H9 (cell line): Measurements from ENCODE around the gene PRR12. TPM values are rescaled to one million over a fixed set of nuclear protein-coding genes. Genes with fewer than 3 reads are reported as not detected.

ENCODE experiments used
- DNase-seq: peaks from one replicate; pipeline ENCODE4 v3.0.0-alpha.2; 2017
- H2AFZ ChIP-seq: one replicate; pipeline ENCODE4 v1.6.1; 2013; ENCODE audit warnings: mild to moderate bottlenecking, low read length, control low read depth, moderate library complexity
- H2AK5ac ChIP-seq: 2 replicates; pipeline ENCODE4 v1.6.1; 2013; ENCODE audit warnings: low read length, control low read depth, mixed read lengths; ENCODE audit not compliant: insufficient read length
- H2BK120ac ChIP-seq: one replicate; pipeline ENCODE4 v1.6.1; 2013; ENCODE audit warnings: low read depth, mild to moderate bottlenecking, low read length, control low read depth, inconsistent platforms; ENCODE audit not compliant: poor library complexity, severe bottlenecking
- H2BK12ac ChIP-seq: 2 replicates; pipeline ENCODE4 v1.6.1; 2013; ENCODE audit warnings: low read length, control low read depth, mixed read lengths, low read depth; ENCODE audit not compliant: insufficient read length
- H2BK15ac ChIP-seq: 2 replicates; pipeline ENCODE4 v1.6.1; 2013; ENCODE audit warnings: low read depth, low read length, control low read depth
- H2BK20ac ChIP-seq: one replicate; pipeline ENCODE4 v1.6.1; 2013; ENCODE audit warnings: low read depth, mild to moderate bottlenecking, low read length, control low read depth, inconsistent platforms; ENCODE audit not compliant: poor library complexity, severe bottlenecking
- H2BK5ac ChIP-seq: 2 replicates; pipeline ENCODE4 v1.6.1; 2013; ENCODE audit warnings: low read length, control low read depth, mixed read lengths; ENCODE audit not compliant: insufficient read length
- H3K14ac ChIP-seq: 2 replicates; pipeline ENCODE4 v1.6.1; 2013; ENCODE audit warnings: low read length, control low read depth; ENCODE audit not compliant: insufficient read depth
- H3K18ac ChIP-seq: 2 replicates; pipeline ENCODE4 v1.6.1; 2013; ENCODE audit warnings: low read depth, mild to moderate bottlenecking, mixed read lengths, low read length, control low read depth; ENCODE audit not compliant: insufficient read length
- H3K23ac ChIP-seq: 2 replicates; pipeline ENCODE4 v1.6.1; 2013; ENCODE audit warnings: low read length, control low read depth, mixed read lengths, low read depth; ENCODE audit not compliant: insufficient read length
- H3K23me2 ChIP-seq: 2 replicates; pipeline ENCODE4 v1.6.1; 2013; ENCODE audit warnings: low read depth, mild to moderate bottlenecking, mixed read lengths, low read length, control low read depth; ENCODE audit not compliant: insufficient read length, poor library complexity, severe bottlenecking
- H3K27ac ChIP-seq: 2 replicates; pipeline ENCODE4 v1.5.1; 2013; ENCODE audit warnings: low read length, control low read depth, mixed read lengths, low read depth; ENCODE audit not compliant: insufficient read length
- H3K27me3 ChIP-seq: 2 replicates; pipeline ENCODE4 v1.6.1; 2013; ENCODE audit warnings: low read length, control low read depth, inconsistent platforms; ENCODE audit not compliant: insufficient read depth
- H3K4ac ChIP-seq: 2 replicates; pipeline ENCODE4 v1.6.1; 2013; ENCODE audit warnings: low read depth, mild to moderate bottlenecking, control low read depth, inconsistent platforms, low read length, moderate library complexity
- H3K4me1 ChIP-seq: 2 replicates; pipeline ENCODE4 v1.6.1; 2013; ENCODE audit warnings: low read length, control low read depth, inconsistent platforms; ENCODE audit not compliant: insufficient read depth
- H3K4me2 ChIP-seq: 2 replicates; pipeline ENCODE4 v1.6.1; 2013; ENCODE audit warnings: low read length, control low read depth, mixed read lengths; ENCODE audit not compliant: insufficient read length, insufficient read depth
- H3K56ac ChIP-seq: 2 replicates; pipeline ENCODE4 v1.6.1; 2013; ENCODE audit warnings: low read depth, mild to moderate bottlenecking, mixed read lengths, low read length, control low read depth; ENCODE audit not compliant: insufficient read length
- H3K79me1 ChIP-seq: 2 replicates; pipeline ENCODE4 v1.6.1; 2013; ENCODE audit warnings: low read depth, mild to moderate bottlenecking, moderate library complexity, low read length, control low read depth, inconsistent platforms; ENCODE audit not compliant: insufficient read depth, poor library complexity, severe bottlenecking
- H3K79me2 ChIP-seq: 2 replicates; pipeline ENCODE4 v1.6.1; 2013; ENCODE audit warnings: low read length, control low read depth, inconsistent platforms; ENCODE audit not compliant: insufficient read depth
- H3K9ac ChIP-seq: 2 replicates; pipeline ENCODE4 v1.6.1; 2013; ENCODE audit warnings: low read length, control low read depth, mixed read lengths; ENCODE audit not compliant: insufficient read length; ENCODE audit errors: extremely low read depth
- H3K9me3 ChIP-seq: one replicate; pipeline ENCODE4 v1.6.1; 2013; ENCODE audit warnings: low read depth, low read length, inconsistent platforms; ENCODE audit not compliant: control insufficient read depth
- H3T11ph ChIP-seq: one replicate; pipeline ENCODE4 v1.6.1; 2013; ENCODE audit warnings: mild to moderate bottlenecking, low read length, control low read depth, inconsistent platforms
- H4K20me1 ChIP-seq: one replicate; pipeline ENCODE4 v1.6.1; 2013; ENCODE audit not compliant: control insufficient read depth, insufficient read length, insufficient read depth
- H4K5ac ChIP-seq: 2 replicates; pipeline ENCODE4 v1.6.1; 2013; ENCODE audit warnings: low read depth, mild to moderate bottlenecking, mixed read lengths, low read length, control low read depth; ENCODE audit not compliant: insufficient read length
- H4K8ac ChIP-seq: replicated peaks from 2 replicates; pipeline ENCODE4 v1.6.1; 2013; ENCODE audit warnings: low read length, control low read depth, mixed read lengths, low read depth; ENCODE audit not compliant: insufficient read length
- H4K91ac ChIP-seq: 2 replicates; pipeline ENCODE4 v1.6.1; 2013; ENCODE audit warnings: low read depth, mild to moderate bottlenecking, moderate library complexity, mixed read lengths, low read length, control low read depth; ENCODE audit not compliant: insufficient read length
- H3K27ac Mint-ChIP-seq, 3 experiments: 2 replicates in 2 of 3; 3 replicates in 1 of 3; pipeline ENCODE4 v1.8.0; 2020 to 2021; ENCODE audit warnings: mixed read lengths in 3 of 3, mild to moderate bottlenecking in 1 of 3, moderate library complexity in 1 of 3
- H3K27me3 Mint-ChIP-seq: 2 replicates; pipeline ENCODE4 v1.8.0; 2021; ENCODE audit warnings: low read depth, mild to moderate bottlenecking, moderate library complexity, mixed read lengths
- H3K36me3 Mint-ChIP-seq, 3 experiments: 2 replicates in 2 of 3; 3 replicates in 1 of 3; pipeline ENCODE4 v1.8.0; 2020 to 2021; ENCODE audit warnings: low read depth in 3 of 3, mixed read lengths in 3 of 3; ENCODE audit not compliant: insufficient read depth in 1 of 3
- H3K4me1 Mint-ChIP-seq, 2 experiments: 2 replicates each; pipeline ENCODE4 v1.8.0; 2020; ENCODE audit warnings: mixed read lengths in 2 of 2
- H3K4me3 Mint-ChIP-seq, 2 experiments: 2 replicates in 1 of 2; 3 replicates in 1 of 2; pipeline ENCODE4 v1.8.0; 2020 to 2021; ENCODE audit warnings: mild to moderate bottlenecking in 2 of 2, mixed read lengths in 2 of 2, moderate library complexity in 1 of 2
- H3K9me3 Mint-ChIP-seq, 2 experiments: 2 replicates in 1 of 2; 3 replicates in 1 of 2; pipeline ENCODE4 v1.8.0; 2020; ENCODE audit warnings: mild to moderate bottlenecking in 2 of 2, mixed read lengths in 2 of 2, moderate library complexity in 1 of 2
- WGBS: extraction: QIAGEN DNeasy Blood & Tissue Kit; methylation state at CpG from one replicate; pipeline ENCODE4 v1.1.7; 2013; ENCODE audit warnings: missing lambda C conversion rate, low lambda C conversion rate, mixed read lengths; ENCODE audit not compliant: insufficient read length; ENCODE audit errors: extremely low coverage; 5-methylcytosine and 5-hydroxymethylcytosine counted together
- total RNA-seq: library from RNA; stranded (reverse); gene quantifications from 2 replicates; pipeline ENCODE4 v1.2.1, GENCODE V29; 2021
- TF ChIP-seq, protein P1 (sequence below): fragments of 200-600 bp; sonication (generic); conservative IDR thresholded peaks from 3 replicates; pipeline ENCODE4 v1.8.0; 2021; ENCODE audit warnings: antibody characterized with exemption, mild to moderate bottlenecking

The PRR12 gene
- total RNA-seq, 1 experiment from 2014 or later = 65.9 TPM

GRCh38 chr19:49662011-49662410, 71.0 kb downstream of the PRR12 start:
- Mint-ChIP-seq H3K4me1 (peaks cover 15 to 35% of the 10 kb centered on the region in 2 experiments), H3K36me3 (peaks cover 44 to 67% (median 62%) of the 10 kb centered on the region in 3 experiments)
- no peak overlapping the region for H3K27ac ChIP-seq

More at GRCh38 chr19:49662011-49662410, 71.0 kb downstream of the PRR12 start:
- Histone ChIP-seq H3K18ac (no peak overlapping the region), H2BK15ac (no peak overlapping the region), H2AFZ (no peak overlapping the region), H2AK5ac (no peak overlapping the region), H3K4me1 (no peaks in the 10 kb centered on the region), H3K27me3 (no peaks in the 10 kb centered on the region), H2BK120ac (no peak overlapping the region), H2BK20ac (no peak overlapping the region), H3T11ph (no peak overlapping the region), H3K4ac (no peak overlapping the region), H2BK12ac (no peak overlapping the region), H3K23ac (no peak overlapping the region), H4K91ac (no peak overlapping the region), H3K23me2 (peaks cover 18% of the 10 kb centered on the region), H3K14ac (no peak overlapping the region), H3K9me3 (no peaks in the 10 kb centered on the region), H3K56ac (no peak overlapping the region), H4K5ac (no peak overlapping the region), H3K79me1 (peaks cover 7% of the 10 kb centered on the region), H4K8ac (no peak overlapping the region), H3K79me2 (peaks cover 5% of the 10 kb centered on the region; the same call in 1 of the 2 replicates), H4K20me1 (no peaks in the 10 kb centered on the region), H3K4me2 (no peak overlapping the region), H2BK5ac (no peak overlapping the region), H3K9ac (no peak overlapping the region)
- TF ChIP-seq, protein P1, sequence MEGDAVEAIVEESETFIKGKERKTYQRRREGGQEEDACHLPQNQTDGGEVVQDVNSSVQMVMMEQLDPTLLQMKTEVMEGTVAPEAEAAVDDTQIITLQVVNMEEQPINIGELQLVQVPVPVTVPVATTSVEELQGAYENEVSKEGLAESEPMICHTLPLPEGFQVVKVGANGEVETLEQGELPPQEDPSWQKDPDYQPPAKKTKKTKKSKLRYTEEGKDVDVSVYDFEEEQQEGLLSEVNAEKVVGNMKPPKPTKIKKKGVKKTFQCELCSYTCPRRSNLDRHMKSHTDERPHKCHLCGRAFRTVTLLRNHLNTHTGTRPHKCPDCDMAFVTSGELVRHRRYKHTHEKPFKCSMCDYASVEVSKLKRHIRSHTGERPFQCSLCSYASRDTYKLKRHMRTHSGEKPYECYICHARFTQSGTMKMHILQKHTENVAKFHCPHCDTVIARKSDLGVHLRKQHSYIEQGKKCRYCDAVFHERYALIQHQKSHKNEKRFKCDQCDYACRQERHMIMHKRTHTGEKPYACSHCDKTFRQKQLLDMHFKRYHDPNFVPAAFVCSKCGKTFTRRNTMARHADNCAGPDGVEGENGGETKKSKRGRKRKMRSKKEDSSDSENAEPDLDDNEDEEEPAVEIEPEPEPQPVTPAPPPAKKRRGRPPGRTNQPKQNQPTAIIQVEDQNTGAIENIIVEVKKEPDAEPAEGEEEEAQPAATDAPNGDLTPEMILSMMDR = no peak
- no peak for DNase-seq
- Mint-ChIP-seq H3K27ac (peak overlapping the region in 1 of 3 experiments; percentile 32; a peak in 1 of 7 replicates), H3K9me3 (peaks cover 7 to 8% of the 10 kb centered on the region in 2 experiments), H3K4me3 (no peak overlapping the region), H3K27me3 (peaks cover 3% of the 10 kb centered on the region)
- no CpG with 5 or more reads among the region's 16 CpGs for WGBS
